ENCODE data around the gene TSHR. TPM values are rescaled to one million over a fixed set of nuclear protein-coding genes. Genes with fewer than 3 reads are reported as not detected.
A peak's percentile ranks its signal among the peaks of the same experiment; 100 is the strongest.

The TSHR gene
- total RNA-seq, 1 donor from 2014 or later, result not detected

DNA sequence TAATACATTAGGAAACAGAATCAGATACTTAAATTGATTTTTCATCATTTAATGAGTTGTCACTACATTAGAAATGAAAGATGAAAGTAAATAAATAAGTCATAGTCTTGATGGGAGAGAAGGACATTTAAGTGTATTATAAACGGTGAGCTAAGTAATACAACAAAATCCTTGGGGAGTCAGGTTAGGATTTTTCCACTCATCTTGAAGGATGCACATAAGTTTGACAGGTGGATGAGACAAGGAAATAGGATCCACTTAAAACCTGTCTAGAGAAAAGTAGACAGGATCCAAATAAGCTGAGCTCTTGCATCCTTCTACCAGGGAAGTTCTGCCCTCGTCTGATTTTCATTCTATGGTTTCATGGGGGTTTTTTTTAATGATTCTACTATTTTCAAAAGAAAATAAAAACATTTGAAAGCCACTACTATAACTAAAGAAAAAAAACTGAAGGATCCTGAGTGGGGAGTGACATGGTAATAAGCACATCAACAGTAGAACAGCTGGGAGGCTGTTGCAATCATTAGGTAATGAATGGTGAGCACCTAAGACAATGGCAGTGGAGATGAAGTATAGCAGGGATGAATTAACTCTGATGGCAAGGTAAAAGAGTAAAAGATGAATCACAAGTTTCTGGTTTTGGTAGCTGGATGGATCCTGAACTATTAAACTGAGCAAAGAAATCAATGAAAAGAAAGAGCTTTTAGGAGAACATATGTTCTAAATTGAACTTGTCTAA is 30.9 kb upstream of the TSHR start:
- Mint-ChIP-seq H3K36me3 (ENCODE audit: insufficient read depth) (peaks cover 2% of the 10 kb centered on the region), H3K9me3 (ENCODE audit: low read depth) (peaks cover 3% of the 10 kb centered on the region), H3K27me3 (no peaks in the 10 kb centered on the region), H3K4me3 (ENCODE audit: low read depth) (no peak overlapping the region), H3K4me1 (ENCODE audit: low read depth) (peaks cover 4% of the 10 kb centered on the region), H3K27ac (no peak overlapping the region)
- no peak for TF ChIP-seq CTCF (IDR thresholded peaks at IDR 0.05; ENCODE audit: unreplicated experiment)
- no peak for DNase-seq (ENCODE audit: low spot score, unreplicated experiment)

- Mint-ChIP-seq H3K4me1 (ENCODE audit: low read depth) (peaks cover 4% of the 10 kb centered on the region), H3K9me3 (ENCODE audit: low read depth) (peaks cover 3% of the 10 kb centered on the region), H3K4me3 (ENCODE audit: low read depth) (no peak overlapping the region), H3K27me3 (no peaks in the 10 kb centered on the region), H3K27ac (no peak overlapping the region), H3K36me3 (ENCODE audit: insufficient read depth) (peaks cover 2% of the 10 kb centered on the region)
- DNase-seq (ENCODE audit: low spot score, unreplicated experiment), result no peak
- no peak for TF ChIP-seq CTCF (IDR thresholded peaks at IDR 0.05; ENCODE audit: unreplicated experiment)
Measured at GRCh38 chr14:80926397-80927082, 28.9 kb upstream of the TSHR start.

DNA sequence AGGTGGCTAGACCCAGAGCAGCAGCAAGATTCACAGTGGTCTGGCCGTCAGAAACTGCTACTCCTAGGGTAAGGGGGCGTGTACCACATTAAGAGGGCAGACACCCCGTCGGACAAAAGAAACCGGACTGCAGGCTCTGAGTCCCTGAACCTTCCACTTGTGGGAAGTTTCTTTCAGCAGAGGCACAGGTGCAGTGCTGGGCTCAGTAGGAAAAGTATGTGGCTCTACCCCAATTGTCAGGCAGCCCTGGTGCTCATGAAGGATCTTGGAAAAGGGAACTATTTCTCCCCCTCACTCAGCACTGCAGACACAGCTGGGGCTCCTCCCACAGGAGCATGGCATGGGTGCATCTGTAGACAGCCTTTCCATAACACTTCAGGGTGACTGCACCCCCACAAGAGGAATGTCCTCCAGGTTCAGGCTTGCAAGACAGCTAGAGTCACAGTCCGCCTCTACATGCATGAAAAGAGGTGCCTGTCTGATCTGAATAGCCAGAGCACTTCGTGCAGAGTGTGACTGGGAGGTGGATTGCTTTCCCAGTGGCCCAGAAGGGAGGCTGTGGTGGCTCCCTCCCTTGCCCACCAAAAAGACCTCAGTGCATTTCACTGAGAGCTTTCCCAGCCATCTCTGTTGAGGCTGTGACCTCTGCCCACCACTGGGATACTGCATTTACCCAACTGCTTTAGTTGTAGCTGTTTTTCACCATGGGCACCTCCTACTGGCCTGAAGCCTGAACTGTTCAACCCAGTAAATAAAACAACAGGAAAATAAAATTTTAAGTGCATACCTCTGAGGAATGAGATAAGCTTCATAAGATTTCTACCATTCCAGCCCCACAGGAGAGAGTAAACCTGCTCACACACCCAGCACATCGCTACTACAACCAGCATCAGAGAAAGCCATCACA is 28.1 kb upstream of the TSHR start:
- peaks cover 2% of the 10 kb centered on the region for H3K36me3 Mint-ChIP-seq (ENCODE audit: insufficient read depth)
- no peak overlapping the region for H3K27ac Mint-ChIP-seq
- H3K4me3 Mint-ChIP-seq (ENCODE audit: low read depth), result no peak overlapping the region
- peaks cover 3% of the 10 kb centered on the region for H3K9me3 Mint-ChIP-seq (ENCODE audit: low read depth)
- H3K27me3 Mint-ChIP-seq, result no peaks in the 10 kb centered on the region
- H3K4me1 Mint-ChIP-seq (ENCODE audit: low read depth), result peaks cover 4% of the 10 kb centered on the region
- no peak for DNase-seq (ENCODE audit: low spot score, unreplicated experiment)
- TF ChIP-seq CTCF (IDR thresholded peaks at IDR 0.05; ENCODE audit: unreplicated experiment), result peak; percentile 20

DNA sequence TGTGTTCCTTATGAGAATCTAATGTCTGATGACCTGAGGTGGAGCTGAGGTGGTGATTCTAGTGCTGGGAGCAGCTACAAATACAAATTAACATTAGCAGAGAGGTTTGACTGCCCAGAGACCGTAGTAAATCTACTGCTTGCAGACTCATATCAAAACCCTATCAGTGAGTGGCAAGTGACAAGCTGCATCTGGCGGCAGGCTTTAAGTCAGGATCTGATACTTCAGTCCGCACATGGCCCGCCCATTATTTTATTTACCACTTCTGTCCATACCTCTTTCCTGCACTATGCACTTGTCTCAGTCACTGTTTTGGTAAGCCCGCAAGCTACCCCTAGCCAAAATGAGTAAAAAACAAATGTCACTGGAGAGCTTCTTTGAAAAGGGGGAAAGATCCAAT is 25.3 kb upstream of the TSHR start:
- Mint-ChIP-seq H3K4me3 (ENCODE audit: low read depth) (no peak overlapping the region), H3K4me1 (ENCODE audit: low read depth) (peaks cover 4% of the 10 kb centered on the region), H3K27ac (no peak overlapping the region), H3K27me3 (no peaks in the 10 kb centered on the region), H3K36me3 (ENCODE audit: insufficient read depth) (peaks cover 2% of the 10 kb centered on the region), H3K9me3 (ENCODE audit: low read depth) (peaks cover 1% of the 10 kb centered on the region)
- no peak for DNase-seq (ENCODE audit: low spot score, unreplicated experiment)
- TF ChIP-seq CTCF (IDR thresholded peaks at IDR 0.05; ENCODE audit: unreplicated experiment), result no peak

GRCh38 chr14:80930836-80931389 is 24.5 kb upstream of the TSHR start:
- Mint-ChIP-seq H3K27me3 (no peaks in the 10 kb centered on the region), H3K27ac (no peak overlapping the region), H3K4me1 (ENCODE audit: low read depth) (peaks cover 3% of the 10 kb centered on the region), H3K4me3 (ENCODE audit: low read depth) (no peak overlapping the region), H3K9me3 (ENCODE audit: low read depth) (no peaks in the 10 kb centered on the region), H3K36me3 (ENCODE audit: insufficient read depth) (no peaks in the 10 kb centered on the region)
- no peak for DNase-seq (ENCODE audit: low spot score, unreplicated experiment)
- TF ChIP-seq CTCF (IDR thresholded peaks at IDR 0.05; ENCODE audit: unreplicated experiment), result no peak
